TTC549 (cell line): ENCODE results near the gene CAMSAP1.

ENCODE experiments used
- FAIRE-seq: peaks from 2 replicates; lab custom pipeline; 2012; peaks lifted over from hg19 to GRCh38; lab: Jason Lieb, UNC

The CAMSAP1 gene

GRCh38 chr9:135941288-135941995, 34.1 kb upstream of the CAMSAP1 start:
- FAIRE-seq: no peak

DNA sequence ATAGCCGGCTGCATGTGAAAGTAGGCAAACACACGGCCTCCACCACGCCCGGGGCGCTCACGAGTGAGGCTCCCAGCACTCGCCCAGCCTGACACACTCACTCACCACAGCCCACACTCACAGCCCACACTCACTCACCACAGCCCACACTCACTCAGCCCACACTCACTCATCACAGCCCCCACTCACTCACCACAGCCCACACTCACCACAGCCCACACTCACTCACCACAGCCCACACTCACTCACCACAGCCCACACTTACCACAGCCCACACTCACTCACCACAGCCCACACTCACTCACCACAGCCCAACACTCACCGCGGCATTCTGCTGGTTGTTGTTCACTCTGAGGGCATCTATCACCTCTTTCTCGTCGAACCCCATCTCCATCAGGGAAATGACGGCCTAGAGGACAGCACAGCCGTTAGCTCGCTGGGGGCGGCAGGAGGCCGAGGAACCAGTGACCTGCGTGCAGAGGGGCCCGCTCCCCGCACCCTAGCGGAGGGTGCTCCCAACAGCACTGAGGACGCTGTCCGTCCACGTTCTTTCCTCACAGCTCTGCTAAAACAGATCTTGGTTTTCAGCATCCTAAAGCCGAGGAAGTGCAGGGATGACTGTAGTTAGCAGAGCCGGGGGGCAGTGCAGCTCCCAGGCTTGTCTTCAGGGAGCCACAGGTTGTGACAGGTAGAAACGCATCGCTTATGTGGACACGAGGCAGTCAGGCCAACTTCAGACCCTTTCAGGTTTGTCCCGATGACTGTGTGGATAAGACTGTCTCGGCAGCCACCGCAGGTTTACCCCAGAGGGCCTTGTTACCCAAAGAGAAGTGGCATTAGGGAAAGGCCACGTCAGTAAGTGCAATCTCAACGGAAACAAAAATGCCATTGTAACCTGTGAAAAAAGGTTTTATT, 32.3 kb upstream of the CAMSAP1 start:
- no peak for FAIRE-seq

- FAIRE-seq: no peak
Measured at GRCh38 chr9:135937521-135938489, 30.5 kb upstream of the CAMSAP1 start.

DNA sequence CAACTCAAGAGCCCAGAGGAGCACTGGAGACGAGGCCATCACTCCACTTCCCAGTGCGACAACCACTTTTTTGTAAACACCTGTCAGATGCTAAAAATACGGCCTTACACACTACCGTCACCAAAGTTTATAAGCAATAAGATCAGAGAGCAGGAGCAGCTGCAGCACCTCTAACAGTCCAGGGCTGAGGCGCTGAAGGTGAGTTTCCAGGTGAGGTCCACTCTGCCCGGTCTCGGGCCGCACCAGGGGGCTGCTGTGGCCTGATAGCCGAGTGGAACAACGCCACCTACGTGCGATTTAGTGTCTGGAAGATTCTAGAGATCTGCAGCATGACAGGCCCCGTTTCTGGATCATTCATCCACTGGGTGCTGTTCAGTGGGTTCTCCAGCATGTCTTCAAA, 25.8 kb upstream of the CAMSAP1 start:
- no peak for FAIRE-seq

GRCh38 chr9:135932656-135933055, 25.3 kb upstream of the CAMSAP1 start:
- FAIRE-seq: no peak

GRCh38 chr9:135931349-135931820, 24.0 kb upstream of the CAMSAP1 start:
- FAIRE-seq: no peak

- FAIRE-seq: no peak
Measured at GRCh38 chr9:135930446-135931345, 23.4 kb upstream of the CAMSAP1 start.

GRCh38 chr9:135929656-135930445, 22.5 kb upstream of the CAMSAP1 start:
- no peak for FAIRE-seq

DNA sequence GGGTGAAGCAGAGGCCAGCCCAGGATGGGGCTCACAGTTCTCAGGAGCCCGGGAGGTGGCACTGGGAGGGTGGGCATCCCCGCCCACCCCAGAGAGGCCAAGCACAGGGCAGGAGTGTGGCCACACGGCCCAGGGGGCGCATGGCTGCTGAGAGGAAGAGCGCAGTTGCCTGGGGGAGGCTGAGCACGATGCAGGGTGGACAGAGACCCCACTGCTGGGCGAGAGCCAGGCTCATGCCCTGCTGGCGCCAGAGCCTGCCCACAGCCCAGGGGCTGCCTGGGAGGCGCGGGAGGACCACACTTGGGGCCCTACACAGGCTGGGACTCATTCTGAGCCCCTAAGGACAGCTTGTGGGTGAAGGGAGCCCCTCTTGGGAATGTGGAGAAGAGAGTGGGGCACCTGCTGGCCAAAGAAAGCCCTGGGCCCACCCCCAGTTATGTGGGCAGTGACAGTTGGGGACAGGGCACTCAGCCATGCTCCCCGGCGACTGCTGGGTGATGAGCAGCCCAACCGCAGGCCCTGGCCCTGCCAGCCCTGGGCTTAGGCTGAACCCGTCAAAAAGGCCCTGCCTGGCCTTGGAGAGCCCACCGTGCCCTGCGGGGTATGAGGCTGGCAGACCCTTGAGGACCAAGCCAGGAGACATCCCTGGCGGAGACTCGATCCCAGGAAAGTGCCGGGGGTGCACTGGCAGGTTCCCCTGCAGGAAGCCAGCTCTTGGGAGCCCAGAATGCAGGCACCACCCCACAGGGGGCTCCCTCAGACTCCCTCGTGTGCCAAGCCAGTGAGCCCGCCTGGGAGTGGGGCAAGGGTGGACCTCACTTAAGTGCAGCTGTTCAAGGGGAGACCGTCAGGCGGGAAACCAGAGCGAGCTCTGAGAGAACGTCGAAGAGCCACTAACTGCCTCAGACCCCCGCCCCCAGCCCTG, 21.6 kb upstream of the CAMSAP1 start:
- FAIRE-seq: no peak

DNA sequence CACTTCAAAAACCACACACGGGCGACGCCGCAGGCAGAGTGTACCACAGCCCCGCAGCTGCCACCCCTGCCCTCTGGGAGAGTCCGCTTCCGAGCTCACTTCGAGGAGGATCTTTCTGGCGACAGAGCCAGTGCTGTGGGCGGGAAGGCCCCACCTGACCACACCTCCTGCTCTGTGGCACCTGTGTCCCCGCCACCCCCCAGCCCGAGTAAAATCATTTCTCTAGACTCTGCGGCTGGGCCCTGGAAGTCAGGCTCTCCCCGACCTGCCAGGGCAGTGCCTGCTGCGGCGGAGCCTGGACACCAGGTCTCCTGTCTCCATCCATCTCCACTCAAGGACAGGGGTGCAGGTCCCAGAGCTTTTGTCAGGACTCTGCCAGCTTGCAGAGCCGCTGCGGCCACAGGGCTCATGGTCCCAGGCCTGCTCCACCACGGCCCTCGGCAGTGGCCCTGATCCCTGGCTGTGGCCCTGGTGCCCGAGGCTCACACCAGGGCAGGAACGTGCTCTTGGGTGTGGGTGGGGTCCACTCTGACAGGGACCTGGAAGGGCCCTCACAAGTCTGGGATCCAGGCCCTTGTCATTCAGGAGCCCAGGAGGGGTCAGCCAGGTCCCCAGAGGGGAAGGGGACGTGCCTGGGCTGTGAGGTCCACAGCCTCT, 20.9 kb upstream of the CAMSAP1 start:
- FAIRE-seq: no peak

GRCh38 chr9:135927195-135928013, 20.1 kb upstream of the CAMSAP1 start:
- FAIRE-seq: no peak

DNA sequence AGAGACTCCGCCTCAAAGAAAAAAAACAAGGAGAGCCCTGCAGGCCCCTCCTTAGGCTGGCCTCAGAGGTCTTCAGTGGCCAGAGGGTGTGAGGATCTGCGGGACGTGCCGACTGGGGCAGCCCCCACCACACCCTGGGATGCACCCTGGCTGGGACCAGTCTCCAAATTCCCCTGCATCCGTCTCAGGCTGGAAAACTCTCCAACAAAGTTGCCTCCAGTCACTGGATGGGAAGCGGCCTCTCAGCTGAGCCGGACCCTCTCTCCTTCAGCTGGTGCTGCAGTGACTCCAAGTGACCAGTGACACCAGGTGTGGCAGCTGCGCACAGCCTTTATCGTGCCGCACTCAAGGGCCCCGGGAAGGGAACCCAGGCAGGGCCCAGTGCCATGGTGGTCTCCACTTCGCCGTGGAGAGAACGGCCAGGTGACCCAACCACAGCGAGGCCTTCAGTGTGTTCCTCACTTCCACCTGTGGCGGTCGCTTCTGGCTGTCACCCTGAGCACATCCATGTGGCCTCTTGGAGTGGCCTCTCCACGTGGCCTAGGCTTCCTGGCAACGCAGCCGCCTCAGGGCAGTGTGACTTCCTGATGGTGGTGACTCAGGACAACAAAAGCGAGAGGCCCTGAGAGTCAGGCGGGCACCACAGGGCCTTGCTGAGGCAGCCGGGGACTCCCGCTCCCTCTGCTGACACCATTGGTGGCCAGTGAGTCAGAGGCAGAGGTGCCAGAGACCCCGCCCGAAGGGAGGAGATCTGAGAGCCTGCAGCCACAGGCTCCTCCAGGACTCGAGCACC, 19.3 kb upstream of the CAMSAP1 start:
- FAIRE-seq: no peak

DNA sequence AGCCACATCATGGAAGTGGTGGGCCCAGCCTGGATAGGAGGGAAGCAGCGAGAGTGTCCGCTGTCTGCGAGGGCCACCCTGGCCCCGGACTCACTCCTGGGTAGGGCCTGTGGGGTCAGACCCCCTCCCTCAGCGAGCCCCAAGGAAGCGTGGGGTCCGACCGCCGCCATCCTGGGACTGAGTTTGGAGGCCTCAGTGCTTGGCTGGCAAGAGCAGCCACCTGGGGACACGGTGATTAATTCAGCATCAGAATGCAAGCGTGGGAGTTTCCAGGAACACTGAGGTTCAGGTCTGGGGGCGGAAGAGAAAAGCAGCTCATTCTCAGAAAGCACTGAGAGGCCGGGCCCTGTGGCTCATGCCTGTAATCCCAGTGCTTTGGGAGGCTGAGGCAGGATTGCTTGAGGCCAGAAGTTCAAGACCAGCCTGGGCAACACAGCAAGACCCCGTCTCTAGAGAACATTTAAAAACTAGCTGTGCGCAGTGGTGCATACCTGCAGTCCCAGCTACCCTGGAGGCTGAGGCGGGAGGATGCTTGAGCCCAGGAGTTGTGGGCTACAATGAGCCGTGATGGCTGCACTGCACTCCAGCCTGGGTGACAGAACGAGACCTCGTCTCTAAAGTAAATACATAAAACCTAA, 18.3 kb upstream of the CAMSAP1 start:
- FAIRE-seq: no peak

GRCh38 chr9:135924628-135925338, 17.4 kb upstream of the CAMSAP1 start:
- no peak for FAIRE-seq

GRCh38 chr9:135923508-135923907, 16.2 kb upstream of the CAMSAP1 start:
- no peak for FAIRE-seq
